ENCODE data around the gene MIP. TPM values are rescaled to one million over a fixed set of nuclear protein-coding genes. Genes with fewer than 3 reads are reported as not detected.

MIP gene
- total RNA-seq, 1 experiment from 2014 or later: not detected

- Histone ChIP-seq H3K36me3 (ENCODE audit: insufficient read depth, low read length, poor library complexity, severe bottlenecking) (no peaks in the 10 kb centered on the region), H3K4me3 (ENCODE audit: low read depth, low read length, poor library complexity, severe bottlenecking) (no peak overlapping the region), H3K9me3 (ENCODE audit: low read depth, low read length, poor library complexity, severe bottlenecking) (no peaks in the 10 kb centered on the region), H3K27ac (ENCODE audit: low read depth, low read length, poor library complexity, severe bottlenecking) (no peak overlapping the region), H3K27me3 (replicated peaks; ENCODE audit: insufficient read depth, low read depth, low read length, poor library complexity) (no peaks in the 10 kb centered on the region), H3K4me1 (ENCODE audit: insufficient read depth, low read length, poor library complexity, severe bottlenecking) (no peaks in the 10 kb centered on the region)
- ChIA-PET POLR2A (ENCODE audit: low non-redundant PET) (no interaction called here), CTCF (no interaction called here)
- intact Hi-C loops (cut with micrococcal nuclease; ENCODE audit: unreplicated experiment): loop anchor here (5.0 kb wide), 1 partner anchor 144 kb away; the partner anchor contains the start of gene CNPY2
- BruUV-seq (replicated peaks): no TSS peak
- no peak for DNase-seq (ENCODE audit: low spot score)
- no peak for TF ChIP-seq EZH2 (IDR thresholded peaks at IDR 0.05; ENCODE audit: borderline replicate concordance, low read depth, low read length, poor library complexity, severe bottlenecking)
- TF ChIP-seq, protein P1, sequence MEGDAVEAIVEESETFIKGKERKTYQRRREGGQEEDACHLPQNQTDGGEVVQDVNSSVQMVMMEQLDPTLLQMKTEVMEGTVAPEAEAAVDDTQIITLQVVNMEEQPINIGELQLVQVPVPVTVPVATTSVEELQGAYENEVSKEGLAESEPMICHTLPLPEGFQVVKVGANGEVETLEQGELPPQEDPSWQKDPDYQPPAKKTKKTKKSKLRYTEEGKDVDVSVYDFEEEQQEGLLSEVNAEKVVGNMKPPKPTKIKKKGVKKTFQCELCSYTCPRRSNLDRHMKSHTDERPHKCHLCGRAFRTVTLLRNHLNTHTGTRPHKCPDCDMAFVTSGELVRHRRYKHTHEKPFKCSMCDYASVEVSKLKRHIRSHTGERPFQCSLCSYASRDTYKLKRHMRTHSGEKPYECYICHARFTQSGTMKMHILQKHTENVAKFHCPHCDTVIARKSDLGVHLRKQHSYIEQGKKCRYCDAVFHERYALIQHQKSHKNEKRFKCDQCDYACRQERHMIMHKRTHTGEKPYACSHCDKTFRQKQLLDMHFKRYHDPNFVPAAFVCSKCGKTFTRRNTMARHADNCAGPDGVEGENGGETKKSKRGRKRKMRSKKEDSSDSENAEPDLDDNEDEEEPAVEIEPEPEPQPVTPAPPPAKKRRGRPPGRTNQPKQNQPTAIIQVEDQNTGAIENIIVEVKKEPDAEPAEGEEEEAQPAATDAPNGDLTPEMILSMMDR (conservative IDR thresholded peaks at IDR 0.05; ENCODE audit: low read depth, low read length): no peak
Measured at GRCh38 chr12:56461235-56462159, 7.0 kb upstream of the MIP start.

DNA sequence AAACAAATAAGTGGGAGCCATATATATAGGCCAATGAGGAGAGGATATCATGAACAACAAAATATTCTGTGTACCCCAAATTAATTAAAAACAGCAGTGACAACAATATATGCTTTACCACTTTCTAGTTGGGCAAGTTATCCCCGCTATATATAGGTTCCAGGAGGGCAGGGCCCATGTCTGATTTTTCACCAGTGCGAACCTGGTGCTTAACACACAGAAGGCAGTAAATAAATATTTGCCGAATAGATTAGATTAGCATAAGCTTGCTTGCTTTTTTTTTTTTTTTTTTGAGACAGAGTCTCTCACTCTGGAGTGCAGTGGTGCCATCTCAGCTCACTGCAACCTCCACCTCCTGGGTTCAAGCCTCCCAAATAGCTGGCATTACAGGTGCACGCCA lies 3.4 kb upstream of the MIP start:
- Histone ChIP-seq H3K27ac (ENCODE audit: low read depth, low read length, poor library complexity, severe bottlenecking) (no peak overlapping the region), H3K9me3 (ENCODE audit: low read depth, low read length, poor library complexity, severe bottlenecking) (no peaks in the 10 kb centered on the region), H3K4me3 (ENCODE audit: low read depth, low read length, poor library complexity, severe bottlenecking) (no peak overlapping the region), H3K27me3 (replicated peaks; ENCODE audit: insufficient read depth, low read depth, low read length, poor library complexity) (no peaks in the 10 kb centered on the region), H3K4me1 (ENCODE audit: insufficient read depth, low read length, poor library complexity, severe bottlenecking) (no peaks in the 10 kb centered on the region), H3K36me3 (ENCODE audit: insufficient read depth, low read length, poor library complexity, severe bottlenecking) (no peaks in the 10 kb centered on the region)
- TF ChIP-seq EZH2 (IDR thresholded peaks at IDR 0.05; ENCODE audit: borderline replicate concordance, low read depth, low read length, poor library complexity, severe bottlenecking): no peak
- TF ChIP-seq, protein P1 (conservative IDR thresholded peaks at IDR 0.05; ENCODE audit: low read depth, low read length): no peak
- ChIA-PET CTCF (no interaction called here), POLR2A (ENCODE audit: low non-redundant PET) (no interaction called here)
- no peak for DNase-seq (ENCODE audit: low spot score)
- intact Hi-C loops (cut with micrococcal nuclease; ENCODE audit: unreplicated experiment): no loop called here
- no TSS peak for BruUV-seq (replicated peaks)

DNA sequence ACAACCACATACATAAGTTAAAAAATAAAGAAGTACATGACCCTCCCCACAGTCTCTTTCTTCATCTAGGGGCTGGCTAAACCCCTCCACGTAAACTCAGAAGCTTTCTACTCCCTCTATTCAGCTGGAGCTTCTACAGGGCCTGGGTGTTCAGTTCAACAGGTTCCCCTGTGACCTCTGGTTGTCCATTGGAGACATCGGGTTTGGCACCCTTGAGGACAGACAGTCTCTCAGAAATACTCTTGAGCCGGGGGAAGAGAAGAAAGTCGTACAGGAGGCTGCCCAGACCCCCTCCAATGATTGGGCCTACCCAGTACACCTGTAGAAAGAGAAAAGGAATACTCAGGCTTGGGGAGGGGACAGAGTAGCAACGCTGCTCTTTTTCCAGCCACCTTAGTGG lies 3.3 kb downstream of the MIP start:
- no peak overlapping the region for H3K27ac ChIP-seq (ENCODE audit: low read depth, low read length, poor library complexity, severe bottlenecking)
- no peak overlapping the region for H3K4me3 ChIP-seq (ENCODE audit: low read depth, low read length, poor library complexity, severe bottlenecking)
- intact Hi-C loops (cut with micrococcal nuclease; ENCODE audit: unreplicated experiment): no loop called here
- BruUV-seq (replicated peaks): no TSS peak
- no peak for TF ChIP-seq EZH2 (IDR thresholded peaks at IDR 0.05; ENCODE audit: borderline replicate concordance, low read depth, low read length, poor library complexity, severe bottlenecking)
- TF ChIP-seq, protein P1 (conservative IDR thresholded peaks at IDR 0.05; ENCODE audit: low read depth, low read length): no peak
- POLR2A ChIA-PET (ENCODE audit: low non-redundant PET): interaction anchor here (0.6 kb wide), 2 partner anchors 26 to 135 kb away, joined by 4 to 15 read pairs; partner anchors contain the start of gene CNPY2
- CTCF ChIA-PET: no interaction called here
- no peaks in the 10 kb centered on the region for H3K27me3 ChIP-seq (replicated peaks; ENCODE audit: insufficient read depth, low read depth, low read length, poor library complexity)
- H3K4me1 ChIP-seq (ENCODE audit: insufficient read depth, low read length, poor library complexity, severe bottlenecking): peaks cover 8% of the 10 kb centered on the region
- no peaks in the 10 kb centered on the region for H3K9me3 ChIP-seq (ENCODE audit: low read depth, low read length, poor library complexity, severe bottlenecking)
- no peaks in the 10 kb centered on the region for H3K36me3 ChIP-seq (ENCODE audit: insufficient read depth, low read length, poor library complexity, severe bottlenecking)
- no peak for DNase-seq (ENCODE audit: low spot score)
